K562 treated with DMSO at 1 percent for 12 hours (cell line): ENCODE results near the gene GPN2. TPM values are rescaled to one million over a fixed set of nuclear protein-coding genes. Genes with fewer than 3 reads are reported as not detected.

Experiments used
- total RNA-seq: library from RNA; unstranded; fragments of 300-600 nt; gene quantifications from 2 replicates; pipeline ENCODE4 v1.2.3, GENCODE V29; 2022; ENCODE audit not compliant: insufficient read depth

The GPN2 gene
- total RNA-seq, result 24.5 and 25.1 TPM in 2 replicates

DNA sequence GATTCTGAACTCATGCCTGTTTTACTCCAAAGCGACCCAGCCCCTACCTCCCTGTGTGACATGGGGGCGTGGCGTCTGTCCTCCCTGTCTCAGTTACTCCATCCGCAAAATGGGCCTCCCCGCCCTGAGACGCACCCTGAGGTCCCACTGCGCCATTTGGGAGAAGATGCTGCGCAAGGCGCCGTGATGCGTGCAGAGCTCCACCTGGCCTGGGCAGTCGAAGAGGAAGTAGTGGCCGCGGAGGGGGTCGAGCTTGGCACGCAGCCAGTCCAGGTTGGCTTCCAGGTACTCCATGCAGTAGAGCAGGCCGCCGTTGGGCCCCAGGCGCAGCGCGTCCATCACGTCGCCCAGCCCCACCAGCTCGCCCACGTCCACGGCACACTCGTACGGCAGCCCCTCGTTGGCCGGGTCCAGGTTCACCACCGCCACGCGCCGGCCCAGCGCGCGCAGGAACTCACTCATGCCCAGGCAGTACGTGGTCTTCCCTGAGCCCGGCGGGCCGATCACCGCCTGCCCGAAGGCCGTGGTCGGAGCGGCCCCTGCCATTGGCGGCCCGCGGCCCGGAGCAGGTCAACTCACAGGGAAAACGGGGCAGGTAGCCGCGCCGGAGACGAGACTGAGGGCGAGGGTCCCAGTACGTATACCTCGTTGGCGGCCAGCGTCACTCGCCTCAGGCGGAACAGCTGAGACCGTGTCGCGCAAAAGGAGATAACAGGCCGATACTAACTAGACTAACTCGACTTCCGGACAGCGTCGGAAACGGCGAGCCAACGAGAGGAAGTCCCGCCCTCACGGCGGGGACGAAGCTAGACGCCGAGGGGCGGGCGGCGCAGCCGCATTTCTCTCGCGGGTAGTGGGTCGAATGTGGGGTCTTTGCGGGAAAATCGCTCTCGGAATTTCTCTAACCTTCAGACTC is at the start of gene GPN2:
TSS of gene GPN2 (minus strand) at position 733 of the 916 bp plus-strand sequence. CDS start at position 546, 187 bp downstream.

DNA sequence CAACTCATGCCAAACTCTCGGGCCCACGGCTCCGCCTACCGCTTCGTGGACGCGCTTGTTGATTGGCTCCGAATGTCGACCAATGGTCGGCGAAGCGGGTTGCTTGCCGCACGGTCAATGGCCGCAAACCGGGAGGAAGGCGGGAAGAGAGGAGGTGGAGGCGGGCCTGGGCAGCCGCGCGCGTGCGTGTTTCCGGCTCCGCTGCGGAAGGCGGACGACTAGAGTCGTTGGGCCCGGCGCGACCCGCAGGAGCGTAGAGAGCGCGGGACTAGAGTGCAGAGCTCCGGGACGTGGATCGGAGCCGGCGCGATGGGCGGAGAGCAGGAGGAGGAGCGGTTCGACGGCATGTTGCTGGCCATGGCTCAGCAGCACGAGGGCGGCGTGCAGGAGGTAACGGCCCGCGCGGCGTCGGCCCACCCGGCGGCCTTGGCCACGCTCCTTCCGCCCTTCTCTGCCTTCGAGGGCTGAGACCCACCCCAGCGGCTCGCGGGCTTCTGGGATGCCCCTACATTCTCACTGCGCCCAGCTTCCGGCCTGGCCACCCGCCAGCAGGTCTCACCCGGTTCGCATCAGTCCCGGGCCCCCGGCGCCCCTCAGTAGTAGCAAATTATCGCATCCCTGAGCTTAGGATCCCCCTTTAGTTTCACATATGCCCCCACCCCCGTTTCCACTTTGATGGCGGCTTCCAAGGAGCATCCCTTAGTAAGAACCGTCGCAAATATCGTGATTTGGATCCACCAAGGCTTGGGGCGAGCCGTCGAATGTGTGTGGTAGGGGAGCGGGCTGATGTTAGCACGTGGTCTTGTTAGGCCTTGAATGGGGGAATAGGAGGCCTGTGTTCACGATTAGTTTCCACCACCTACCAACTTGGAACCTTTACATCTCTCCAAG is 31.7 kb upstream of the GPN2 start, which contains the start of gene NUDC:
TSS of gene NUDC (plus strand) at position 204 of the 891 bp plus-strand sequence. CDS start at position 310, 106 bp downstream.

GRCh38 chr1:26913754-26914619 is 23.9 kb upstream of the GPN2 start, which contains the start of gene NR0B2:
NR0B2 (minus strand) TSS chr1:26913975; CDS start chr1:26913940, 35 bp downstream.

DNA sequence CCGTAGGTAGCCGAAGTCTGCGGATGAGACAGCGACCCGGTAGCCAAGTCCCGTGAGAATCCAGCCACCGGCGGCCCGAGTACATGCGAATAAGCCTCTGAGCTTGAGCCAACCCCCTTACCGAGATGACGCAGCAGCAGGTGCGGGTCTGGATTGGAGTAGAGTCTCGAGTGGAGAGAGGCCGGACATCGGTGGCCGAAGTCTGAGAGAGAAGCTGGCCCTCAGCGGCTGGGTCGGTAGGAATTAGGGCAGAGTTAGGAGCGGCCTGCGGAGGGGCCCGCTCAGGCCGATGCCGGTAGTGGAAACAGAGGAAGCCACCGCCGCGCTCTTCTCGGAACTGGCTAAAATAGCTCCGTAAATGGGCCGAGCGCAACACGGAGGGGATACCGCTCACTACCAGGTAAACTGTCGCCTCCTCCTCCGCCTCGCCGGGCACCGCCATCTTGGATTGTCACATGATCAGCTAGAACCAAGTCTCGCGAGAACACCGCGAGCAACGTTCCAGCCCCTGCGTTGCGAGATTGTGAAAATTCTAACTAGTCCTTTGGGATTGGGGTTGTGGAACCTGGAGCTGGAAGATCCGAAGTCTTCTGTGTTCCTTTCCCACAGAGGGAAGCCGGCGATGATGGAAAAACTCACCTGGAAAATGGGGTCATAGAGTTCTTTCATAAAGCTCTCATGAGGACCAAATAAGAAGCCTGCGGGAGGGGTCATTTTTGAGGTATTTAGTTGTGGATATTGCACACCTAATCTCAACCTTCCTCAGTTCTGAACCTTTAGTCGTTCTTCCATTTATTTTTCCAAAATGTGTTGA is 10.1 kb upstream of the GPN2 start, which contains the start of gene GPATCH3:
TSS of gene GPATCH3 (minus strand) at position 467 of the 814 bp plus-strand sequence. CDS start at position 442, 25 bp downstream.

GRCh38 chr1:26862781-26863684 is 27.1 kb downstream of the GPN2 start, which contains the start of gene SFN:
SFN (plus strand) TSS chr1:26863149; CDS start chr1:26863213, 64 bp downstream.

GRCh38 chr1:26826261-26827105 is 63.6 kb downstream of the GPN2 start, which contains the start of gene ZDHHC18:
ZDHHC18 (plus strand) TSS chr1:26826688; CDS start chr1:26826805, 117 bp downstream.

Other genes with a start within 250 kb of the GPN2 start
- gene ARID1A, start 194.3 kb downstream of the GPN2 start, total RNA-seq, result 17.2 and 64.1 TPM in 2 replicates
- 9.1 and 13.2 TPM in 2 replicates for gene PIGV, start 102.3 kb downstream of the GPN2 start, total RNA-seq
- 13.7 and 29.7 TPM in 2 replicates for gene ZDHHC18, start 63.6 kb downstream of the GPN2 start, total RNA-seq
- 4.8 and 5.2 TPM in 2 replicates for gene SFN, start 27.1 kb downstream of the GPN2 start, total RNA-seq
- 19.8 and 23.2 TPM in 2 replicates for gene GPATCH3, start 10.2 kb upstream of the GPN2 start, total RNA-seq
- not detected in 2 replicates for gene NR0B2, start 23.7 kb upstream of the GPN2 start, total RNA-seq
- gene NUDC, start 31.5 kb upstream of the GPN2 start, total RNA-seq, result 119 and 122 TPM in 2 replicates
- 3.4 and 3.9 TPM in 2 replicates for gene KDF1, start 70.2 kb upstream of the GPN2 start, total RNA-seq
- gene TRNP1, start 103.4 kb upstream of the GPN2 start, total RNA-seq, result not detected in 2 replicates
- 2.2 and 3.6 TPM in 2 replicates for gene TENT5B, start 122.6 kb upstream of the GPN2 start, total RNA-seq